Astrocyte (in vitro differentiated cells and primary cell): ENCODE results near the gene PRKAR2B. TPM values are rescaled to one million over a fixed set of nuclear protein-coding genes. Genes with fewer than 3 reads are reported as not detected.

Experiments
- DNase-seq: peaks from one replicate; pipeline ENCODE4 v3.0.0-alpha.2; 2010; ENCODE audit warnings: low read depth
- FAIRE-seq: peaks from 2 replicates; lab custom pipeline; 2011; peaks lifted over from hg19 to GRCh38; lab: Jason Lieb, UNC
- H2AFZ ChIP-seq: 2 replicates; pipeline ENCODE4 v1.6.0; 2012; ENCODE audit warnings: low read depth, low read length, inconsistent platforms
- H3K27ac ChIP-seq: 2 replicates; pipeline ENCODE4 v1.5.1; 2011; ENCODE audit warnings: low read depth, low read length, inconsistent platforms
- H3K27me3 ChIP-seq: 2 replicates; pipeline ENCODE4 v1.6.0; 2011; ENCODE audit warnings: low read length, inconsistent platforms; ENCODE audit not compliant: insufficient read depth
- H3K36me3 ChIP-seq: 2 replicates; pipeline ENCODE4 v1.5.1; 2011; ENCODE audit warnings: low read length, inconsistent platforms; ENCODE audit not compliant: insufficient read depth
- H3K4me1 ChIP-seq: 2 replicates; pipeline ENCODE4 v1.5.1; 2011; ENCODE audit warnings: low read length, inconsistent platforms; ENCODE audit not compliant: insufficient read depth
- H3K4me2 ChIP-seq: 2 replicates; pipeline ENCODE4 v1.6.0; 2012; ENCODE audit warnings: low read length, inconsistent platforms
- H3K4me3 ChIP-seq: 2 replicates; pipeline ENCODE4 v1.5.1; 2011; ENCODE audit warnings: low read depth, mild to moderate bottlenecking, low read length, inconsistent platforms; ENCODE audit not compliant: insufficient read depth
- H3K79me2 ChIP-seq: 2 replicates; pipeline ENCODE4 v1.6.0; 2012; ENCODE audit warnings: mild to moderate bottlenecking, low read length, inconsistent platforms; ENCODE audit not compliant: insufficient read depth
- H3K9ac ChIP-seq: 2 replicates; pipeline ENCODE4 v1.6.0; 2012; ENCODE audit warnings: mild to moderate bottlenecking, low read length, inconsistent platforms
- H3K9me3 ChIP-seq: 2 replicates; pipeline ENCODE4 v1.5.1; 2012; ENCODE audit warnings: low read depth, mild to moderate bottlenecking, low read length, inconsistent platforms; ENCODE audit not compliant: insufficient read depth
- H4K20me1 ChIP-seq: 2 replicates; pipeline ENCODE4 v1.6.0; 2012; ENCODE audit warnings: low read length, inconsistent platforms; ENCODE audit not compliant: insufficient read depth
- H3K27ac Mint-ChIP-seq: one replicate; pipeline ENCODE4 v1.8.0; 2021; ENCODE audit warnings: mild to moderate bottlenecking, mixed read lengths; ENCODE audit not compliant: unreplicated experiment
- H3K27me3 Mint-ChIP-seq: one replicate; pipeline ENCODE4 v1.8.0; 2021; ENCODE audit warnings: low read depth, mixed read lengths; ENCODE audit not compliant: unreplicated experiment
- H3K36me3 Mint-ChIP-seq: one replicate; pipeline ENCODE4 v1.8.0; 2021; ENCODE audit warnings: low read depth, mixed read lengths; ENCODE audit not compliant: unreplicated experiment
- H3K4me1 Mint-ChIP-seq: one replicate; pipeline ENCODE4 v1.8.0; 2021; ENCODE audit warnings: low read depth, mixed read lengths; ENCODE audit not compliant: unreplicated experiment
- H3K4me3 Mint-ChIP-seq: one replicate; pipeline ENCODE4 v1.8.0; 2021; ENCODE audit warnings: mild to moderate bottlenecking, moderate library complexity, mixed read lengths; ENCODE audit not compliant: unreplicated experiment
- H3K9me3 Mint-ChIP-seq: one replicate; pipeline ENCODE4 v1.8.0; 2021; ENCODE audit warnings: mild to moderate bottlenecking, mixed read lengths; ENCODE audit not compliant: unreplicated experiment
- EZH2 ChIP-seq: IDR thresholded peaks from 2 replicates; pipeline ENCODE4 v1.6.1; 2012; ENCODE audit warnings: mild to moderate bottlenecking, low read length, inconsistent platforms; ENCODE audit not compliant: insufficient read depth
- total RNA-seq: library from RNA; stranded (reverse); gene quantifications from 2 replicates; pipeline ENCODE4 v1.2.1, GENCODE V29; 2021
- TF ChIP-seq, protein P1 (sequence below): IDR thresholded peaks from 2 replicates; pipeline ENCODE4 v1.5.1; 2011; ENCODE audit warnings: low read depth, mild to moderate bottlenecking, inconsistent platforms, low read length, moderate library complexity; ENCODE audit not compliant: insufficient read depth

The PRKAR2B gene
- total RNA-seq, 1 donor from 2014 or later: 7.6 TPM

- FAIRE-seq: no peak
- Histone ChIP-seq H3K4me3 (no peak overlapping the region), H3K4me1 (no peaks in the 10 kb centered on the region), H3K27me3 (peaks cover 3% of the 10 kb centered on the region), H3K36me3 (no peaks in the 10 kb centered on the region), H3K4me2 (no peak overlapping the region), H3K9ac (no peak overlapping the region), H3K9me3 (no peaks in the 10 kb centered on the region), H2AFZ (no peak overlapping the region), H3K79me2 (no peaks in the 10 kb centered on the region), H4K20me1 (no peaks in the 10 kb centered on the region), H3K27ac (no peak overlapping the region)
- TF ChIP-seq, protein P1, sequence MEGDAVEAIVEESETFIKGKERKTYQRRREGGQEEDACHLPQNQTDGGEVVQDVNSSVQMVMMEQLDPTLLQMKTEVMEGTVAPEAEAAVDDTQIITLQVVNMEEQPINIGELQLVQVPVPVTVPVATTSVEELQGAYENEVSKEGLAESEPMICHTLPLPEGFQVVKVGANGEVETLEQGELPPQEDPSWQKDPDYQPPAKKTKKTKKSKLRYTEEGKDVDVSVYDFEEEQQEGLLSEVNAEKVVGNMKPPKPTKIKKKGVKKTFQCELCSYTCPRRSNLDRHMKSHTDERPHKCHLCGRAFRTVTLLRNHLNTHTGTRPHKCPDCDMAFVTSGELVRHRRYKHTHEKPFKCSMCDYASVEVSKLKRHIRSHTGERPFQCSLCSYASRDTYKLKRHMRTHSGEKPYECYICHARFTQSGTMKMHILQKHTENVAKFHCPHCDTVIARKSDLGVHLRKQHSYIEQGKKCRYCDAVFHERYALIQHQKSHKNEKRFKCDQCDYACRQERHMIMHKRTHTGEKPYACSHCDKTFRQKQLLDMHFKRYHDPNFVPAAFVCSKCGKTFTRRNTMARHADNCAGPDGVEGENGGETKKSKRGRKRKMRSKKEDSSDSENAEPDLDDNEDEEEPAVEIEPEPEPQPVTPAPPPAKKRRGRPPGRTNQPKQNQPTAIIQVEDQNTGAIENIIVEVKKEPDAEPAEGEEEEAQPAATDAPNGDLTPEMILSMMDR: no peak
- TF ChIP-seq EZH2: no peak
- Mint-ChIP-seq H3K27ac (no peak overlapping the region), H3K36me3 (no peaks in the 10 kb centered on the region), H3K9me3 (no peaks in the 10 kb centered on the region), H3K27me3 (no peaks in the 10 kb centered on the region), H3K4me3 (no peak overlapping the region), H3K4me1 (peaks cover 5% of the 10 kb centered on the region)
- no peak for DNase-seq
Observed at GRCh38 chr7:107002126-107002525, 42.4 kb upstream of the PRKAR2B start.

DNA sequence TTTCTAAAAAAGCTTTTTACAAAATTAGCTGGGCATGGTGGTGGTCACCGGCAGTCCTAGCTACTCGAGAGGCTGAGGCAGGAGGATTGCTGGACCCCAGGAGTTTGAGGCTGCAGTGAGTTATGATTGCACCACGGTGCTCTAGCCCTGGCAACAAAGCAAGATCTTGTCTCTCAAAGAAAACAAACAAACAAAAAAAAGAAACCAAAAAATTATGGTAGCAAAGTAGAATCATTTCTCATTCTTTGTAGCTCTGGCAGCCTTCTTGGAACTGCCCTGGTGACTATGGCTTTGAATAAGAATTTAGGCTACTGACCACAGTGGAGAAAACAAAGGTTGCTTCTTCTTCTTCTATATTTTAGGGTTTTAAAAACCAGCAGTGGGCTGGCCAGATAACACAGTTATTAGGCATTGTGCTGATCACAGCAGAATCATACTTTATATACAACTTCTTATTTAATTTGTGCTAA, 41.9 kb upstream of the PRKAR2B start:
- Mint-ChIP-seq H3K9me3 (no peaks in the 10 kb centered on the region), H3K4me1 (peaks cover 7% of the 10 kb centered on the region), H3K36me3 (no peaks in the 10 kb centered on the region), H3K27ac (no peak overlapping the region), H3K27me3 (no peaks in the 10 kb centered on the region), H3K4me3 (no peak overlapping the region)
- H3K4me1 ChIP-seq: no peaks in the 10 kb centered on the region
- H3K27ac ChIP-seq: no peak overlapping the region
- no peak for FAIRE-seq
- no peak for TF ChIP-seq EZH2
- TF ChIP-seq, protein P1: no peak
- no peaks in the 10 kb centered on the region for H3K79me2 ChIP-seq
- no peak for DNase-seq
- H3K9ac ChIP-seq: no peak overlapping the region
- H3K9me3 ChIP-seq: no peaks in the 10 kb centered on the region
- no peak overlapping the region for H3K4me3 ChIP-seq
- H3K4me2 ChIP-seq: no peak overlapping the region
- peaks cover 3% of the 10 kb centered on the region for H3K27me3 ChIP-seq
- no peak overlapping the region for H2AFZ ChIP-seq
- H3K36me3 ChIP-seq: no peaks in the 10 kb centered on the region
- H4K20me1 ChIP-seq: no peaks in the 10 kb centered on the region

GRCh38 chr7:107007007-107007891, 37.3 kb upstream of the PRKAR2B start:
- H4K20me1 ChIP-seq: no peaks in the 10 kb centered on the region
- Mint-ChIP-seq H3K4me3 (no peak overlapping the region), H3K9me3 (no peaks in the 10 kb centered on the region), H3K27ac (peak overlapping the region; percentile 68), H3K36me3 (no peaks in the 10 kb centered on the region), H3K27me3 (no peaks in the 10 kb centered on the region), H3K4me1 (peaks cover 7% of the 10 kb centered on the region)
- no peak overlapping the region for H3K4me3 ChIP-seq
- FAIRE-seq: no peak
- no peaks in the 10 kb centered on the region for H3K4me1 ChIP-seq
- no peaks in the 10 kb centered on the region for H3K27me3 ChIP-seq
- DNase-seq: no peak
- no peak overlapping the region for H3K4me2 ChIP-seq
- H3K36me3 ChIP-seq: no peaks in the 10 kb centered on the region
- H3K9me3 ChIP-seq: no peaks in the 10 kb centered on the region
- no peak for TF ChIP-seq EZH2
- TF ChIP-seq, protein P1: no peak
- H3K79me2 ChIP-seq: no peaks in the 10 kb centered on the region
- H3K9ac ChIP-seq: no peak overlapping the region
- H2AFZ ChIP-seq: no peak overlapping the region
- no peak overlapping the region for H3K27ac ChIP-seq
